ENCODE measurements around the gene SLC26A1.

Gene SLC26A1

DNA sequence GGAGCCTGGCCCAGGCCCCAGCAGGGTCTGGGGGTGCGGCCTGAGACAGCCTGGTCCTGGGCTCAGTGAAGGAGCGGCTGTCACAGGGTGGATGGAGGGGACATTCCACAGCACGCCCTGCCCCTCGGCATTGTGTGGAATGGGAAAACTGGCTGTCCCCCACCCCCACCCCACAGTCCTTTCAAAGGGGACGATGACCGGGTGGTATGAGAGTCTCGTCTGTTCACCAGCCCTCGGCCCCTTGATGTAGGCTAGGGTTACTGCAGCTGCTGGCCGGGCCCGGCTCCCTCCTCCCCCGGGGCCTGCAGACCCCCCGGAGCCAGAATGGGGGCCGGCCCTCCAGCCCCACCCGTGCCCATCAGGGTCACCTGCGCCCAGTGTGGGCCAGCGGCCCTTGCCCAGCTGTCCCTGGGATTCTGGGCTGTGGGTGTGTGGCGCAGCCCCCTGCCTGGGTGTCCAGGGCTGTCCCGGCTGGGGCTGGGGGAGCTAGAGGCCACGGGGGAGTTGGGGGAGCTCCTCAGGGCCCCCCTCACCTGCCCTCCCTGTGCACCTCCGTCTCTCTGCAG lies 30.0 kb upstream of the SLC26A1 start:
- TF ChIP-seq, protein P1, sequence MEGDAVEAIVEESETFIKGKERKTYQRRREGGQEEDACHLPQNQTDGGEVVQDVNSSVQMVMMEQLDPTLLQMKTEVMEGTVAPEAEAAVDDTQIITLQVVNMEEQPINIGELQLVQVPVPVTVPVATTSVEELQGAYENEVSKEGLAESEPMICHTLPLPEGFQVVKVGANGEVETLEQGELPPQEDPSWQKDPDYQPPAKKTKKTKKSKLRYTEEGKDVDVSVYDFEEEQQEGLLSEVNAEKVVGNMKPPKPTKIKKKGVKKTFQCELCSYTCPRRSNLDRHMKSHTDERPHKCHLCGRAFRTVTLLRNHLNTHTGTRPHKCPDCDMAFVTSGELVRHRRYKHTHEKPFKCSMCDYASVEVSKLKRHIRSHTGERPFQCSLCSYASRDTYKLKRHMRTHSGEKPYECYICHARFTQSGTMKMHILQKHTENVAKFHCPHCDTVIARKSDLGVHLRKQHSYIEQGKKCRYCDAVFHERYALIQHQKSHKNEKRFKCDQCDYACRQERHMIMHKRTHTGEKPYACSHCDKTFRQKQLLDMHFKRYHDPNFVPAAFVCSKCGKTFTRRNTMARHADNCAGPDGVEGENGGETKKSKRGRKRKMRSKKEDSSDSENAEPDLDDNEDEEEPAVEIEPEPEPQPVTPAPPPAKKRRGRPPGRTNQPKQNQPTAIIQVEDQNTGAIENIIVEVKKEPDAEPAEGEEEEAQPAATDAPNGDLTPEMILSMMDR (IDR thresholded peaks at IDR 0.05; ENCODE audit: insufficient read depth, missing control alignments) = no peak
- FAIRE-seq (no peak), DNase-seq (ENCODE audit: insufficient read length, low spot score) (no peak)

DNA sequence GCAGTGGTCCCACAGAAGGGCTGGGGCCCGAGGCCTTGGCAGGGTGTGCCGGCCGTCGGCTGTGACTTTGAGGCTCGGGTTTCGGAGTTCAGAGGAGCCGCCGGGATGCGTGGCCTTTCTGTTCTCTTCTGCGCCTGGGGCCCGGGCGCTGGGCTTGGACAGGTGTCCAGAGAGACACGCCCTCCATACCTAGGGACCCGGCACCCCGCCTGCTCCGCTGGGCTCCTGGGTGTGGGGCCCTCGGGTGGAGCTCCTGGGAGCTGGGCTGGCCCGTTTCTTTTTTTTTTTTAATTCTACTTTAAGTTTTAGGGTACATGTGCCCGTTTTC lies 29.5 kb upstream of the SLC26A1 start:
- FAIRE-seq = no peak
- TF ChIP-seq, protein P1 (IDR thresholded peaks at IDR 0.05; ENCODE audit: insufficient read depth, missing control alignments) = no peak
- DNase-seq (ENCODE audit: insufficient read length, low spot score) = no peak

DNA sequence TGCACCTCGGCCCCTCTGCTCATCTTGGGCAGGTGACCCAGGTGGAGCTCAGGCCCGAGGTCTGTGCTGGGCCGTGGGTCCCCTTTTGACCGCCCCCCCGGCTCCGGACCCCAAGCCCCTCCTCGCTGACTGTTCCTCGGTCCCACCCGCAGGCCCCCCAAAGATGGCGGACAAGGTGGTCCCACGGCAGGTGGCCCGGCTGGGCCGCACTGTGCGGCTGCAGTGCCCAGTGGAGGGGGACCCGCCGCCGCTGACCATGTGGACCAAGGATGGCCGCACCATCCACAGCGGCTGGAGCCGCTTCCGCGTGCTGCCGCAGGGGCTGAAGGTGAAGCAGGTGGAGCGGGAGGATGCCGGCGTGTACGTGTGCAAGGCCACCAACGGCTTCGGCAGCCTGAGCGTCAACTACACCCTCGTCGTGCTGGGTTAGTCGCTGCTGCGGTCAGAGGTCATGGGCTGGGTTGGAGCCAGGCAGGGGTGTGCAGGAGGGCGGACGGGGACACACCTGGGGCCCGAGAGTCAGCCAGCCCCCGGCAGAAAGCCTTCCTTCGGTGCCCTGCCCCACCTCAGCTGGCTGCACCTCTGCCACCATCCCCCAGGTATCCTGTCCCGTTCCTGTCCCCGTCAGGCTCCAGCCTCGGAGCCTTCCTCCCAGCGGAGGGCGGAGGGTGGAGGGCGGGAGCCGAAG lies 29.0 kb upstream of the SLC26A1 start:
- TF ChIP-seq, protein P1 (IDR thresholded peaks at IDR 0.05; ENCODE audit: insufficient read depth, missing control alignments) = no peak
- FAIRE-seq (no peak), DNase-seq (ENCODE audit: insufficient read length, low spot score) (no peak)

DNA sequence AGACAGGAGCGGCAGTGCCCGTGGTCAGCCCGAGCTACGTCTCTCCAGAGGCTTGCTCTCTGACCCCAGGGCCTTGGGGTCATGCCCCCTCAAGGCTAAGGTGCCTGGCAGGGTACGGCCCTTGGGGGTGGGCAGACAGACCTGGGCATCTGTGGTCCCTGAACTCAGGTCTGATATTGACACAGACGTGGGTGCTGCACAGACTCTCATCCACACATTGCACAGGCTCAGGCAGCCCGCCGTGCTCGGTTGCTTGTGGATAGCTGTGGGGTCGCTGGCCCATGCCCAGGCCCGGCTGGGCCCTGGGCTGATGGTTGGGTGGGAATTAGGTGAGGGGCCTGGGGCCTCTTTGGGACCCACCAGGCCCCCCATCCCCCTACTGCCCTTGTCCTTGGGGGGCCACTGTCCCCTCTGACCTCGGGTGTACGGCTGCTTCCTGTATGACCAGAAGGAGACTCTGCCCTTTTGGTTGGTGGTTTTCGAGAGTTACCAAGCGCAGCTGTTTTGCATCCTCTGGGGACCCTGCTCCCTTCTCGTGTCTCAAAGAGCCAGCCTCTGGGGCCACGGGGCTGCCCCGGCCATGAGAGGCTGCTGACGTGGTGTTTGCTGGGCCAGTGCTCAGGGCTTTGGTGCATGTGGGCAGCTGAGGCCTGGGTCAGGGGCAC lies 28.3 kb upstream of the SLC26A1 start:
- TF ChIP-seq, protein P1 (IDR thresholded peaks at IDR 0.05; ENCODE audit: insufficient read depth, missing control alignments) = no peak
- DNase-seq (ENCODE audit: insufficient read length, low spot score) = no peak
- FAIRE-seq = no peak

DNA sequence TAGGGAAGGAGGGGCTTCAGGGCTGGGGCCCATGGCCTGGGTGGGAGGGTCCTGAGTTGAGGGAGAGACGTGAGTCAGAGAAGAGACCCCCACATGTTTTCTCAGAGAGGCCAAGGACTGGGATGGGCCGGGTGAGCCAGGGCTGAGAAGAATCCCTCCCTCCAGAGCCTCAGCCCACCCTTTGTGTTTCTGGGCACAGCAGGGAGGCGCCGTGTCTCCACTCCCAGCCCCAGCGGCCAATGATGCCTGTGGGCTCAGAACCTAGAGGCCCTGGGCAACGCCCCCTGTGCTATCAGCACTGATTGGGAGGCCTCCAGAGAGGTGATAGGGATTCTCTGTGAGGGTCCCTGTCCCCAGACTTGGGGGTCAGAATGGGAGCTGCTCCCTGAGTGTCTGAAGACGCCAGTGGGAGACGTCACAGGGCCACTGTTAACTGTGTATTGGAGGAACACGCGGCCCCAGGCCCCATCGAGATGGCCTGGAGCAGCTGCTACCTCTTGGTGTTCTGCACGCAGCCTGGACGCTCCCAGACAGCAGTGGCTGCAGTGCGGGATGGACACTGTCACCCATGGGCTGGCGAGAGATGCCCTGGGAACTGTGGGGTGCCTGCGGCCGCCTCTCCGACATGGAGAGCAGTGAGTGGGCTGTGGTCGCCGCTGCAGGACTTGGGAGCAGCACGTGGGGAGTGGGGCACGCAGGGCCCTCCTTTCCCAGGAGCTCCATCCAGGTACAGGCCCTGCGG lies 26.7 kb upstream of the SLC26A1 start:
- no peak for FAIRE-seq
- TF ChIP-seq, protein P1 (IDR thresholded peaks at IDR 0.05; ENCODE audit: insufficient read depth, missing control alignments) = no peak
- DNase-seq (ENCODE audit: insufficient read length, low spot score) = no peak

DNA sequence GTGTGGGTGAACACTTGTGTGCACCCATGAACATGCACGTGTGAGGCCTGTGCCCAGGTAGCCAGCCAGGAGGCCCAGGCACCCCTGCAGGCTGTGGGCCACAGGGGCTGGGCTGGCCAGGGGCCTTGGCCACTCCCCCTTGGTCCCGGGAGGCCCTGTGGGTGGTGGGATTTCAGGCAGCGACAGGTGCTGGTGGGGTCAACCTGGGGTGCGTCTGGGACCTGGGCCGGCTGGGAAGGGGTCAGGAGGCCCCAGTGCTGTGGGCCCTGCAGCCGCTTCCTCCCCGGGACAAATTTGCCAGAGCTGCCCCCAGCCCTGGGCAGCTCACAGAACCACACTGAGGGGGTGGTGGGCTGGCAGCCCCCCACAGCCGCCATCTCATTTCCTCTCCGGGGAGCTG lies 26.1 kb upstream of the SLC26A1 start:
- DNase-seq (ENCODE audit: insufficient read length, low spot score) (no peak), FAIRE-seq (no peak)
- TF ChIP-seq, protein P1 (IDR thresholded peaks at IDR 0.05; ENCODE audit: insufficient read depth, missing control alignments) = no peak
